Measurements from ENCODE around the gene MAML2. TPM values are rescaled to one million over a fixed set of nuclear protein-coding genes. Genes with fewer than 3 reads are reported as not detected.

Gene MAML2
- total and polyA plus RNA-seq, 2 of the 8 experiments (the other 6 are each of a cell fraction or from before 2014, with no cell fraction given), result 3.8 to 6.6 TPM

DNA sequence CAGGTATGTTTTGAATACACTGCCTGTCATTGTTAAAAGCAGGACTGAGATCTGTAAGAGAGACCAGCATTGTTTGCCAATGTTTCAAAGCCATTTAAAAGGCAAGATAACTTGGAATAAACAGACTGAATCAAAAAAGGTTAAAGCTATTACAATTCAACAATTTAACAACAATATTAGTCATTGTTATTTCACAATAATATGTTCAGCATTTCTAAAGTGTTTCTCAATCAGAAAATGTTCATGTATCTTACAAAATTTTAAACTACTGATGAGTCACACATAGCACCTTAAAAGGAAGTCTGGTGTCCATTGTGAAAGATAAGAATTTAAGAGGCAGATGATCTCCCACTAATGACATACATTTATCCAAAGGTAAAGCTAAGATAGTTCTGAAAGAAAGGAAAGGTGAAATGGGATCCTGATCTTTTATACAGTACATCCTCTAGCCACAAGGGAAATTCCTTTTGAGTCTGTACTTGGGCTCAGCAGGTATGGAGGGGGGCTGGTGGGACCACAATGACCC lies 79.7 kb downstream of the MAML2 start (continued):
- TF ChIP-seq SRF (IDR thresholded peaks at IDR 0.05; ENCODE audit: low read depth, low read length) (no peak), RAD21 (IDR thresholded peaks at IDR 0.05 in 1 of 2, conservative IDR thresholded peaks at IDR 0.05 in 1 of 2; ENCODE audit: low read depth in 2 of 2, low read length in 2 of 2) (no peak), CBX5 (IDR thresholded peaks at IDR 0.05; ENCODE audit: low read depth, low read length) (no peak), RBBP5 (IDR thresholded peaks at IDR 0.05; ENCODE audit: borderline replicate concordance, low read depth, low read length) (no peak), BACH1 (IDR thresholded peaks at IDR 0.05; ENCODE audit: low read length) (no peak)
- TF ChIP-seq, protein P1, sequence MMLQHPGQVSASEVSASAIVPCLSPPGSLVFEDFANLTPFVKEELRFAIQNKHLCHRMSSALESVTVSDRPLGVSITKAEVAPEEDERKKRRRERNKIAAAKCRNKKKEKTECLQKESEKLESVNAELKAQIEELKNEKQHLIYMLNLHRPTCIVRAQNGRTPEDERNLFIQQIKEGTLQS (IDR thresholded peaks at IDR 0.05; ENCODE audit: insufficient read depth, low read depth, low read length), result no peak
